ENCODE measurements around the gene TMEM109.
A peak's percentile ranks its signal among the peaks of the same experiment; 100 is the strongest.

The TMEM109 gene

DNA sequence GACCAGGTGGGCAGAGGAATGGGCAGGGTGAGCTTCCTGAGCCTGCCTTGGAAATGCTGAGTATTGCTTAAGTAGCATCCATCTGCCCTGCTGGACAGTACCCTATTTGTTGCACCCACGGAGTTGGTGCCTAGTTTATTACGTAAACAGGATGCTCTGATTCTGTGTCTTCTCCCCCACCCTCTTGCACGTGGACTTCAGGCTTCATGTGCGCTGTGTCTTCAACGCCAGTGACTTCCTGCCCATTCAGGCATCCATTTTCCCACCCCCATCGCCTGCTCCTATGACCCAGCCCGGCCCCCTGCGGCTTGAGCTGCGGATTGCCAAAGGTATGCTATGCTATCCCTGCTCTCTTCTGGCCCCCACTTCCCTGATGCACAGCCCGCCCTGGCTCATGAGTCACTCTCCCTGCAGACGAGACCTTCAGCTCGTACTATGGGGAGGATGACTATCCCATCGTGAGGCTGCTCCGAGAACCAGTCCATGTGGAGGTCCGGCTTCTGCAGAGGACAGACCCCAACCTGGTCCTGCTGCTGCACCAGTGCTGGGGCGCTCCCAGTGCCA, 40.9 kb upstream of the TMEM109 start:
- DNase-seq (ENCODE audit: low read depth, low spot score), result peak; percentile 93
- in situ Hi-C loops (cut with HindIII; ENCODE audit: low sequenced_read_pairs), result no loop called here
- H3K4me3 ChIP-seq (ENCODE audit: low read depth, low read length), result no peak overlapping the region
- TF ChIP-seq, protein P1, sequence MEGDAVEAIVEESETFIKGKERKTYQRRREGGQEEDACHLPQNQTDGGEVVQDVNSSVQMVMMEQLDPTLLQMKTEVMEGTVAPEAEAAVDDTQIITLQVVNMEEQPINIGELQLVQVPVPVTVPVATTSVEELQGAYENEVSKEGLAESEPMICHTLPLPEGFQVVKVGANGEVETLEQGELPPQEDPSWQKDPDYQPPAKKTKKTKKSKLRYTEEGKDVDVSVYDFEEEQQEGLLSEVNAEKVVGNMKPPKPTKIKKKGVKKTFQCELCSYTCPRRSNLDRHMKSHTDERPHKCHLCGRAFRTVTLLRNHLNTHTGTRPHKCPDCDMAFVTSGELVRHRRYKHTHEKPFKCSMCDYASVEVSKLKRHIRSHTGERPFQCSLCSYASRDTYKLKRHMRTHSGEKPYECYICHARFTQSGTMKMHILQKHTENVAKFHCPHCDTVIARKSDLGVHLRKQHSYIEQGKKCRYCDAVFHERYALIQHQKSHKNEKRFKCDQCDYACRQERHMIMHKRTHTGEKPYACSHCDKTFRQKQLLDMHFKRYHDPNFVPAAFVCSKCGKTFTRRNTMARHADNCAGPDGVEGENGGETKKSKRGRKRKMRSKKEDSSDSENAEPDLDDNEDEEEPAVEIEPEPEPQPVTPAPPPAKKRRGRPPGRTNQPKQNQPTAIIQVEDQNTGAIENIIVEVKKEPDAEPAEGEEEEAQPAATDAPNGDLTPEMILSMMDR (IDR thresholded peaks at IDR 0.05; ENCODE audit: low read depth, low read length), result no peak

- no peak for DNase-seq (ENCODE audit: low read depth, low spot score)
- TF ChIP-seq, protein P1 (IDR thresholded peaks at IDR 0.05; ENCODE audit: low read depth, low read length), result no peak
- in situ Hi-C loops (cut with HindIII; ENCODE audit: low sequenced_read_pairs), result no loop called here
- no peak overlapping the region for H3K4me3 ChIP-seq (ENCODE audit: low read depth, low read length)
Measured at GRCh38 chr11:60873533-60873932, 40.4 kb upstream of the TMEM109 start.

DNA sequence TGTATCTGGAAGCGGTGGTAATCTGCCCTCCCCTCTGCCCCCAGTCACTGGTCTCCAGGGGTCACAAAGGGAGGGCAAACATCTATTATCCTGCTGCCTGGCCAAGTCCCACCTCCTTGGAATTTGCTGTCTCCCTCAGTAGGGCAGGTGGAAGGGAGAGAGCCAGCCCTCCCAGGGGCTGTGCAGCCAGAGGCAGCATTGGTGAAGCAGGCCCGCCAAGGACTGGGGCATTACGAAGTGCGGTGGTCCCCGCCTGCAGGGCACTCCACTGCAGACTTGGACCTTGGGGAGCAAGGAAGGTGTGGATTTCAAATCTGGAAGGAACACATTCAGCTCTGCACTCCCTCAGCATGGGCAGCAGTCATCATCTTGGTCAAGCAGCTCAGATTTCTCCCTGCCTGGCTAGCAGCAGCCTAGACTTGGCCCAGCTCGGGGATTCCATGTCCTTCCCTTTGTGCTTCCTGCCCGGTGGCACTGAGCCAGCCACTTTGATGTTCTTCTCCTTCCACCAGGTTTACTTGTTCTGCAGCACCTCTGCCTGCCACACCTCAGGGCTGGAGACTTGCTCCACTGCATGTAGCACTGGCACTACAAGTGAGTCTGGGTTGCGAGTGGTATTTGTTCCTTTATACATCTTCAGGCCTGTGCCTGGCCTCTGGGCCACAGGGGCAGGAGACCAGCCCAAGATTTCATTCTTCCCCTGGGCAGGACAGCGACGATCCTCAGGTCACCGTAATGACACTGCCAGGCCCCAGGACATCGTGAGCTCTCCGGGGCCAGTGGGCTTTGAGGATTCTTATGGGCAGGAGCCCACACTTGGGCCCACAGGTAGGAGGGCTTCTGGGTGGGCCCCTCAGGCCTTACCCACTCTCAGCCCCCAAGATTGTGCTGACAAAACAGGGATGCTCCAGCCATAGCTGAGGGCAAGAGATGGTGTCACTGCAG, 39.3 kb upstream of the TMEM109 start:
- no peak overlapping the region for H3K4me3 ChIP-seq (ENCODE audit: low read depth, low read length)
- TF ChIP-seq, protein P1 (IDR thresholded peaks at IDR 0.05; ENCODE audit: low read depth, low read length), result no peak
- DNase-seq (ENCODE audit: low read depth, low spot score), result no peak
- in situ Hi-C loops (cut with HindIII; ENCODE audit: low sequenced_read_pairs), result no loop called here

GRCh38 chr11:60875366-60876167, 38.4 kb upstream of the TMEM109 start:
- no peak for DNase-seq (ENCODE audit: low read depth, low spot score)
- in situ Hi-C loops (cut with HindIII; ENCODE audit: low sequenced_read_pairs), result no loop called here
- no peak overlapping the region for H3K4me3 ChIP-seq (ENCODE audit: low read depth, low read length)
- TF ChIP-seq, protein P1 (IDR thresholded peaks at IDR 0.05; ENCODE audit: low read depth, low read length), result no peak

DNA sequence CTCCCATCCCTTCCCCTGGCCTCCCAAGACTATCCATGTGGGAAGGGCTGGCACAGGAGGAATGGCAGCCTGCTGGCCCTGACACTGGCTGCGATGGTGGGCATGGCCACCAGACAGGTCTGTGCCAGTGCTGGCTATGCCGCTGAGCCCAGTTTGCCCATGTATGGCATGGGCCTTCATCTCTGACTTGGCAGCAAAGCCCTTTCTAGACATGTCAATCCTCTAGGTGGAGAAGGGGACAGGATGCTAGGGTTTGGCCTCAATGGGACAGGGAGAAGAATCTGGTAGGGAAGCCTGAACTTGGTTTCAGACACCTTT, 37.8 kb upstream of the TMEM109 start:
- DNase-seq (ENCODE audit: low read depth, low spot score), result no peak
- no peak overlapping the region for H3K4me3 ChIP-seq (ENCODE audit: low read depth, low read length)
- in situ Hi-C loops (cut with HindIII; ENCODE audit: low sequenced_read_pairs), result no loop called here
- TF ChIP-seq, protein P1 (IDR thresholded peaks at IDR 0.05; ENCODE audit: low read depth, low read length), result no peak

DNA sequence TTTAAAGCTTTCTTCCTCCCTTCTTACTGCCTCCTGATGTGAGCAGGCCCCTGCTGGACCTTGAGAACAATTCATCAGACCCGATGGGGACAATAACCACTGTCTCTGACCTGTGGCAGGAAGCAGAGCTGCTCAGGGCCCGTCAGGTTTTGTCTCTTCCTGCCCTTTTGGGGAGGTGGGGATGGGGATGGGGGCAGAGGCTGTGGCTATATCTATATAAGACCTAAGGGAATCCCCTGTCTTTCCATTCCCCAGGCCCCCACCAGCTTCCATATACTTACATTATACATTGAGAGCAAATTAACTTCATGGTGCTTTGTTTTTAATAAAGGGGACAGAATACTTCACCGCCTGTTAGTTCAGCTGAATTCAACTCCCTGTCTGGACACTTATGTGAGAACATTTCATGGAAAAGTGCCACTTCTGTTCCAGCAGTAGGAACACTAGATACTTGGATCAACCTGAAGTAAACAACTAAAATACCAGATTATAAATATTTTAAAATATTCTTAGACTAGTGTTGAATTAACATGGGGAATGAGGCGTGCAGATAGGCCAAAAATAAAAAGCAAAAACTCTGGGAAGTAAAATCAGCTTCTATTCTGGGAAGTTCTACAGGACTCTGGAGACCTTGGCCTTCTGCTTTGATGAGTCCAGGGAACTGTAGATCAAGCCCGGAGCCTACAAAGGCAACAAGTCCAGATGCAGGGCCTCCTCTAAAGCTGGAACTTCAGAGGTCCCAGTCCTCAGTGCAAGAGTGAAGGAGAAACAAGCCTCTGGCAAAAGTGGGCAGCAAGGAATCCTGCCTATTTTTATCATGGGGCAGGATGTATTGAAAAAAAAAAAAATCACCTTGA, 35.5 kb upstream of the TMEM109 start:
- TF ChIP-seq, protein P1 (IDR thresholded peaks at IDR 0.05; ENCODE audit: low read depth, low read length), result no peak
- in situ Hi-C loops (cut with HindIII; ENCODE audit: low sequenced_read_pairs), result no loop called here
- no peak overlapping the region for H3K4me3 ChIP-seq (ENCODE audit: low read depth, low read length)
- DNase-seq (ENCODE audit: low read depth, low spot score), result no peak

Measured in astrocyte of the spinal cord (primary cell).